Activated effector memory CD4-positive, alpha-beta T cell treated with Interleukin-2 at 50 U/mL for 16 hours (primary cell): ENCODE results near the gene EPAS1.

Experiments
- DNase-seq: peaks from one replicate; pipeline ENCODE4 v3.0.0-alpha.2; 2020

EPAS1 gene

GRCh38 chr2:46296840-46297545 is at the start of gene EPAS1:
EPAS1 (plus strand) TSS chr2:46297407; CDS start chr2:46297912, 505 bp downstream.
- DNase-seq, result peak; percentile 67

- no peak for DNase-seq
Measured at GRCh38 chr2:46248171-46248570, 49.0 kb upstream of the EPAS1 start.

GRCh38 chr2:46249654-46250053 is 47.6 kb upstream of the EPAS1 start:
- DNase-seq, result no peak

- DNase-seq, result no peak
Measured at GRCh38 chr2:46252891-46253659, 44.1 kb upstream of the EPAS1 start.

- no peak for DNase-seq
Measured at GRCh38 chr2:46254474-46254873, 42.7 kb upstream of the EPAS1 start.

GRCh38 chr2:46256563-46257142 is 40.6 kb upstream of the EPAS1 start:
- DNase-seq, result no peak

GRCh38 chr2:46257476-46257875 is 39.7 kb upstream of the EPAS1 start:
- DNase-seq, result no peak

- no peak for DNase-seq
Measured at GRCh38 chr2:46257980-46258379, 39.2 kb upstream of the EPAS1 start.

- no peak for DNase-seq
Measured at GRCh38 chr2:46258937-46259776, 38.0 kb upstream of the EPAS1 start.

- DNase-seq, result no peak
Measured at GRCh38 chr2:46259777-46260168, 37.4 kb upstream of the EPAS1 start.

GRCh38 chr2:46260305-46260704 is 36.9 kb upstream of the EPAS1 start:
- DNase-seq, result no peak

- no peak for DNase-seq
Measured at GRCh38 chr2:46262248-46262938, 34.8 kb upstream of the EPAS1 start.

GRCh38 chr2:46263347-46263746 is 33.9 kb upstream of the EPAS1 start:
- no peak for DNase-seq

GRCh38 chr2:46264447-46264846 is 32.8 kb upstream of the EPAS1 start:
- no peak for DNase-seq

- DNase-seq, result no peak
Measured at GRCh38 chr2:46266134-46266533, 31.1 kb upstream of the EPAS1 start.

GRCh38 chr2:46267616-46268015 is 29.6 kb upstream of the EPAS1 start:
- DNase-seq, result no peak

- no peak for DNase-seq
Measured at GRCh38 chr2:46268196-46268595, 29.0 kb upstream of the EPAS1 start.

- DNase-seq, result no peak
Measured at GRCh38 chr2:46269001-46269400, 28.2 kb upstream of the EPAS1 start.

GRCh38 chr2:46269544-46270273 is 27.5 kb upstream of the EPAS1 start:
- no peak for DNase-seq

- no peak for DNase-seq
Measured at GRCh38 chr2:46270384-46270783, 26.8 kb upstream of the EPAS1 start.

GRCh38 chr2:46273225-46273863 is 23.9 kb upstream of the EPAS1 start:
- no peak for DNase-seq
